K562 (cell line): ENCODE measurements around the gene HTT-AS. TPM values are rescaled to one million over a fixed set of nuclear protein-coding genes. Genes with fewer than 3 reads are reported as not detected.

Experiments
- ATF1 ChIP-seq, 2 experiments: fragments of 450-650 bp in 1 of 2; IDR thresholded peaks; 2 replicates each; pipeline ENCODE4 v1.6.1; 2016; ENCODE audit warnings: missing compliant biosample characterization in 1 of 2, missing genetic modification characterization in 1 of 2
- CC2D1A ChIP-seq: fragments of 450-650 bp; IDR thresholded peaks from 2 replicates; pipeline ENCODE4 v1.6.1; 2017; ENCODE audit warnings: mild to moderate bottlenecking
- CREB1 ChIP-seq, 2 experiments: sonication (generic) in 1 of 2; formaldehyde crosslinking in 1 of 2; IDR thresholded peaks; 2 replicates each; pipeline versions ENCODE4 v1.6.1 to v1.8.0; 2012 to 2022; ENCODE audit warnings: inconsistent platforms in 1 of 2, mild to moderate bottlenecking in 1 of 2, missing genetic modification reagents in 1 of 2, moderate library complexity in 1 of 2
- CREM ChIP-seq: IDR thresholded peaks from 2 replicates; pipeline ENCODE4 v1.6.1; 2014; ENCODE audit warnings: antibody characterized with exemption, low read depth
- CTBP1 ChIP-seq: fragments of 450-650 bp; IDR thresholded peaks from 2 replicates; pipeline ENCODE4 v1.6.1; 2016; ENCODE audit warnings: borderline replicate concordance
- CTCFL ChIP-seq: IDR thresholded peaks from 2 replicates; pipeline ENCODE4 v1.6.1; 2011; ENCODE audit warnings: borderline replicate concordance, low read depth, mild to moderate bottlenecking, moderate library complexity, low read length; ENCODE audit not compliant: insufficient read depth, poor library complexity, severe bottlenecking
- DEAF1 ChIP-seq: fragments of 450-650 bp; formaldehyde crosslinking; IDR thresholded peaks from 2 replicates; pipeline ENCODE4 v1.4.0; 2020; ENCODE audit warnings: mild to moderate bottlenecking, moderate library complexity
- DPF2 ChIP-seq: fragments of 450-650 bp; IDR thresholded peaks from 2 replicates; pipeline ENCODE4 v1.6.1; 2016
- JUND ChIP-seq, 2 experiments: IDR thresholded peaks; 2 replicates in 1 of 2; 3 replicates in 1 of 2; pipeline ENCODE4 v1.6.1; 2011; ENCODE audit warnings: borderline replicate concordance in 2 of 2, low read depth in 2 of 2, low read length in 2 of 2, improper control_type of control experiment in 1 of 2, missing biosample characterization in 1 of 2, missing genetic modification characterization in 1 of 2, missing genetic modification reagents in 1 of 2
- RCOR1 ChIP-seq, 2 experiments: IDR thresholded peaks; 2 replicates each; pipeline ENCODE4 v1.6.1; 2012; ENCODE audit warnings: low read depth in 2 of 2, low read length in 2 of 2, borderline replicate concordance in 1 of 2, improper control_type of control experiment in 1 of 2
- SETDB1 ChIP-seq: IDR thresholded peaks from one replicate; pipeline ENCODE4 v1.6.1; 2012; ENCODE audit warnings: low read length, control low read depth, inconsistent platforms
- SMC3 ChIP-seq: conservative IDR thresholded peaks from 2 replicates; pipeline ENCODE4 v1.6.1; 2011; ENCODE audit warnings: low read depth, low read length, improper control_type of control experiment; ENCODE audit not compliant: insufficient read depth
- polyA plus RNA-seq, 8 experiments: library from polyadenylated mRNA; depleted of rRNA in 4 of 8; stranded (reverse) in 5 of 8; unstranded in 3 of 8; fragments of >200 nt; fragmentation: Nextera tagmentation in 2 of 8; fragmentation: Illumina TruSeq in 1 of 8; extraction: Ambion mirVana in 2 of 8; extraction: Trizol in 1 of 8; gene quantifications; 2 replicates each; pipeline versions ENCODE4 v1.2.1 to v1.2.3, GENCODE V29; 2011 to 2014; ENCODE audit warnings: inconsistent platforms in 1 of 8, missing spikeins in 1 of 8
- total RNA-seq, 7 experiments: library from RNA; depleted of rRNA in 6 of 7; stranded (reverse); fragments of >200 nt in 6 of 7; fragmentation: Illumina TruSeq in 2 of 7; extraction: Trizol in 2 of 7; gene quantifications; 2 replicates each; pipeline versions ENCODE4 v1.2.1 to v1.2.3, GENCODE V29; 2011 to 2021; ENCODE audit warnings: low replicate concordance in 1 of 7
- TF ChIP-seq, protein P1 (sequence below): fragments of 450-650 bp; formaldehyde crosslinking; IDR thresholded peaks from 2 replicates; pipeline ENCODE4 v1.4.0; 2020; ENCODE audit warnings: mild to moderate bottlenecking, mixed read lengths
- TF ChIP-seq, protein P2 (sequence below), 3 experiments: IDR thresholded peaks in 2 of 3; conservative IDR thresholded peaks in 1 of 3; 2 replicates each; pipeline ENCODE4 v1.5.1; 2011 to 2012; ENCODE audit warnings: low read length in 3 of 3, mild to moderate bottlenecking in 3 of 3, control low read depth in 2 of 3, improper control_type of control experiment in 1 of 3, inconsistent platforms in 1 of 3, low read depth in 1 of 3, mixed read lengths in 1 of 3, moderate library complexity in 1 of 3; ENCODE audit not compliant: insufficient read depth in 2 of 3
- TF ChIP-seq, protein P3 (sequence below), 2 experiments: fragments of 450-650 bp; conservative IDR thresholded peaks; 2 replicates each; pipeline ENCODE4 v1.6.1; 2017; ENCODE audit warnings: mild to moderate bottlenecking in 2 of 2, moderate library complexity in 2 of 2

HTT-AS gene
- total and polyA plus RNA-seq, 9 of the 15 experiments (the other 6 are each of a cell fraction or from before 2014, with no cell fraction given), result not detected

- TF ChIP-seq, protein P1, sequence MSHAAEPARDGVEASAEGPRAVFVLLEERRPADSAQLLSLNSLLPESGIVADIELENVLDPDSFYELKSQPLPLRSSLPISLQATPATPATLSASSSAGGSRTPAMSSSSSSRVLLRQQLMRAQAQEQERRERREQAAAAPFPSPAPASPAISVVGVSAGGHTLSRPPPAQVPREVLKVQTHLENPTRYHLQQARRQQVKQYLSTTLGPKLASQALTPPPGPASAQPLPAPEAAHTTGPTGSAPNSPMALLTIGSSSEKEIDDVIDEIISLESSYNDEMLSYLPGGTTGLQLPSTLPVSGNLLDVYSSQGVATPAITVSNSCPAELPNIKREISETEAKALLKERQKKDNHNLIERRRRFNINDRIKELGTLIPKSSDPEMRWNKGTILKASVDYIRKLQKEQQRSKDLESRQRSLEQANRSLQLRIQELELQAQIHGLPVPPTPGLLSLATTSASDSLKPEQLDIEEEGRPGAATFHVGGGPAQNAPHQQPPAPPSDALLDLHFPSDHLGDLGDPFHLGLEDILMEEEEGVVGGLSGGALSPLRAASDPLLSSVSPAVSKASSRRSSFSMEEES (CRISPR knock-in tag), result 0 out of 2 replicates have a peak, but pooled peaks have one; percentile 48
- TF ChIP-seq ATF1 (CRISPR knock-in tag; IDR thresholded peaks at IDR 0.05) (no peak), ATF1 (tag; IDR thresholded peaks at IDR 0.05) (0 out of 2 replicates have a peak, but pooled peaks have one; percentile 22), JUND (IDR thresholded peaks at IDR 0.05; ENCODE audit: borderline replicate concordance, low read depth, low read length) (peak; percentile 70; the same call in 1 of the 2 replicates), JUND (tag; IDR thresholded peaks at IDR 0.05; ENCODE audit: borderline replicate concordance, low read depth, low read length) (peak; percentile 71; the same call in 2 of the 3 replicates), CTBP1 (peak; percentile 48; the same call in 1 of the 2 replicates), CC2D1A (peak; percentile 31; the same call in 1 of the 2 replicates), SETDB1 (no peak), DEAF1 (peak; percentile 49), CTCFL (peak; percentile 36), CREB1 (IDR thresholded peaks at IDR 0.05) (no peak), CREB1 (CRISPR knock-in tag; IDR thresholded peaks at IDR 0.05) (peak; percentile 12; the same call in 1 of the 2 replicates), DPF2 (no peak), RCOR1 (IDR thresholded peaks at IDR 0.05; ENCODE audit: borderline replicate concordance in 1 of 2, low read depth in 2 of 2, low read length in 2 of 2) (peak in 1 of 2 experiments; percentile 40; a peak in 1 of 4 replicates), SMC3 (peak; percentile 69; the same call in 1 of the 2 replicates), CREM (0 out of 2 replicates have a peak, but pooled peaks have one; percentile 28)
- TF ChIP-seq, protein P2, sequence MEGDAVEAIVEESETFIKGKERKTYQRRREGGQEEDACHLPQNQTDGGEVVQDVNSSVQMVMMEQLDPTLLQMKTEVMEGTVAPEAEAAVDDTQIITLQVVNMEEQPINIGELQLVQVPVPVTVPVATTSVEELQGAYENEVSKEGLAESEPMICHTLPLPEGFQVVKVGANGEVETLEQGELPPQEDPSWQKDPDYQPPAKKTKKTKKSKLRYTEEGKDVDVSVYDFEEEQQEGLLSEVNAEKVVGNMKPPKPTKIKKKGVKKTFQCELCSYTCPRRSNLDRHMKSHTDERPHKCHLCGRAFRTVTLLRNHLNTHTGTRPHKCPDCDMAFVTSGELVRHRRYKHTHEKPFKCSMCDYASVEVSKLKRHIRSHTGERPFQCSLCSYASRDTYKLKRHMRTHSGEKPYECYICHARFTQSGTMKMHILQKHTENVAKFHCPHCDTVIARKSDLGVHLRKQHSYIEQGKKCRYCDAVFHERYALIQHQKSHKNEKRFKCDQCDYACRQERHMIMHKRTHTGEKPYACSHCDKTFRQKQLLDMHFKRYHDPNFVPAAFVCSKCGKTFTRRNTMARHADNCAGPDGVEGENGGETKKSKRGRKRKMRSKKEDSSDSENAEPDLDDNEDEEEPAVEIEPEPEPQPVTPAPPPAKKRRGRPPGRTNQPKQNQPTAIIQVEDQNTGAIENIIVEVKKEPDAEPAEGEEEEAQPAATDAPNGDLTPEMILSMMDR (IDR thresholded peaks at IDR 0.05 in 2 of 3, conservative IDR thresholded peaks at IDR 0.05 in 1 of 3; ENCODE audit: insufficient read depth in 2 of 3, low read depth in 1 of 3, low read length in 3 of 3), result peak; percentile 81 to 83 (median 83)
- TF ChIP-seq, protein P3, sequence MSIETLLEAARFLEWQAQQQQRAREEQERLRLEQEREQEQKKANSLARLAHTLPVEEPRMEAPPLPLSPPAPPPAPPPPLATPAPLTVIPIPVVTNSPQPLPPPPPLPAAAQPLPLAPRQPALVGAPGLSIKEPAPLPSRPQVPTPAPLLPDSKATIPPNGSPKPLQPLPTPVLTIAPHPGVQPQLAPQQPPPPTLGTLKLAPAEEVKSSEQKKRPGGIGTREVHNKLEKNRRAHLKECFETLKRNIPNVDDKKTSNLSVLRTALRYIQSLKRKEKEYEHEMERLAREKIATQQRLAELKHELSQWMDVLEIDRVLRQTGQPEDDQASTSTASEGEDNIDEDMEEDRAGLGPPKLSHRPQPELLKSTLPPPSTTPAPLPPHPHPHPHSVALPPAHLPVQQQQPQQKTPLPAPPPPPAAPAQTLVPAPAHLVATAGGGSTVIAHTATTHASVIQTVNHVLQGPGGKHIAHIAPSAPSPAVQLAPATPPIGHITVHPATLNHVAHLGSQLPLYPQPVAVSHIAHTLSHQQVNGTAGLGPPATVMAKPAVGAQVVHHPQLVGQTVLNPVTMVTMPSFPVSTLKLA (conservative IDR thresholded peaks at IDR 0.05), result peak in 1 of 2 experiments; percentile 30; a peak in 2 of 4 replicates
Observed at GRCh38 chr4:3047464-3048286, 26.7 kb downstream of the HTT-AS start (continued).
